Glutamatergic neuron (in vitro differentiated cells): ENCODE data around the gene TRIM24. TPM values are rescaled to one million over a fixed set of nuclear protein-coding genes. Genes with fewer than 3 reads are reported as not detected.

Experiments
- DNase-seq: peaks from one replicate; pipeline ENCODE4 v3.0.0; 2022
- H3K27ac Mint-ChIP-seq: one replicate; pipeline ENCODE4 v1.8.0; 2020; ENCODE audit warnings: mild to moderate bottlenecking, mixed read lengths, inconsistent platforms; ENCODE audit not compliant: unreplicated experiment
- H3K27me3 Mint-ChIP-seq: one replicate; pipeline ENCODE4 v1.8.0; 2020; ENCODE audit warnings: mild to moderate bottlenecking, moderate library complexity, mixed read lengths, inconsistent platforms; ENCODE audit not compliant: unreplicated experiment
- H3K36me3 Mint-ChIP-seq: one replicate; pipeline ENCODE4 v1.8.0; 2020; ENCODE audit warnings: mild to moderate bottlenecking, mixed read lengths, inconsistent platforms; ENCODE audit not compliant: unreplicated experiment
- H3K4me1 Mint-ChIP-seq: one replicate; pipeline ENCODE4 v1.8.0; 2020; ENCODE audit warnings: mild to moderate bottlenecking, low read depth, mixed read lengths, inconsistent platforms; ENCODE audit not compliant: unreplicated experiment
- H3K4me3 Mint-ChIP-seq: one replicate; pipeline ENCODE4 v1.8.0; 2020; ENCODE audit warnings: mild to moderate bottlenecking, mixed read lengths, inconsistent platforms; ENCODE audit not compliant: unreplicated experiment
- H3K9me3 Mint-ChIP-seq: one replicate; pipeline ENCODE4 v1.8.0; 2020; ENCODE audit warnings: mild to moderate bottlenecking, moderate library complexity, mixed read lengths, inconsistent platforms; ENCODE audit not compliant: unreplicated experiment
- total RNA-seq: library from RNA; stranded (reverse); fragmentation: NEBNext Ultra II Directional; extraction: Animal tissue kit (Norgen Biotek cat#: 25700); gene quantifications from one replicate; pipeline ENCODE4 v1.2.1, GENCODE V29; 2021; ENCODE audit not compliant: unreplicated experiment
- TF ChIP-seq, protein P1 (sequence below): fragments of 200-600 bp; sonication (generic); IDR thresholded peaks from one replicate; pipeline ENCODE4 v1.5.0; 2021; ENCODE audit not compliant: partially characterized antibody, unreplicated experiment

The TRIM24 gene
- total RNA-seq, 1 donor from 2014 or later: 85.6 TPM

DNA sequence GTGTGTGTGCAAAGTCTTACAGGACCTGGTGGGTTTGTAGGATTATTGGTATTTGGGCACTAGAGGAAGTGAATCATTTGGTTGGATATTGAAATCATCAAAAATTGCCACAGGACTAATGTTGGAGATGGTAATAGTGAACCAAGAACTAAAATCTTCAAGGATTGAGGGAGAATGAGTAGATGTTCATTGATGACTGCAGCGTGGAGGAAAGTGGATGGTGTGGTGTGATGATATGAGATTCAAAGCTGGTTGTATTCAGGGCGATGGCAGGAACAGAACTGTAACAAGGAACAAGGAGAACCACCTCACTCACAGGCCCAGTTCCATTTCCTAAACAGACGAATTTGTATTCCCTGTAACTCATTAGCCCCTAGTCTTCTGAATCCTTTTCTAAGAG is 90.3 kb downstream of the TRIM24 start:
- Mint-ChIP-seq H3K27ac (no peak overlapping the region), H3K9me3 (peaks cover 2% of the 10 kb centered on the region), H3K27me3 (no peaks in the 10 kb centered on the region), H3K36me3 (peaks cover 11% of the 10 kb centered on the region), H3K4me3 (no peak overlapping the region), H3K4me1 (no peaks in the 10 kb centered on the region)
- TF ChIP-seq, protein P1, sequence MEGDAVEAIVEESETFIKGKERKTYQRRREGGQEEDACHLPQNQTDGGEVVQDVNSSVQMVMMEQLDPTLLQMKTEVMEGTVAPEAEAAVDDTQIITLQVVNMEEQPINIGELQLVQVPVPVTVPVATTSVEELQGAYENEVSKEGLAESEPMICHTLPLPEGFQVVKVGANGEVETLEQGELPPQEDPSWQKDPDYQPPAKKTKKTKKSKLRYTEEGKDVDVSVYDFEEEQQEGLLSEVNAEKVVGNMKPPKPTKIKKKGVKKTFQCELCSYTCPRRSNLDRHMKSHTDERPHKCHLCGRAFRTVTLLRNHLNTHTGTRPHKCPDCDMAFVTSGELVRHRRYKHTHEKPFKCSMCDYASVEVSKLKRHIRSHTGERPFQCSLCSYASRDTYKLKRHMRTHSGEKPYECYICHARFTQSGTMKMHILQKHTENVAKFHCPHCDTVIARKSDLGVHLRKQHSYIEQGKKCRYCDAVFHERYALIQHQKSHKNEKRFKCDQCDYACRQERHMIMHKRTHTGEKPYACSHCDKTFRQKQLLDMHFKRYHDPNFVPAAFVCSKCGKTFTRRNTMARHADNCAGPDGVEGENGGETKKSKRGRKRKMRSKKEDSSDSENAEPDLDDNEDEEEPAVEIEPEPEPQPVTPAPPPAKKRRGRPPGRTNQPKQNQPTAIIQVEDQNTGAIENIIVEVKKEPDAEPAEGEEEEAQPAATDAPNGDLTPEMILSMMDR: no peak
- DNase-seq: no peak

DNA sequence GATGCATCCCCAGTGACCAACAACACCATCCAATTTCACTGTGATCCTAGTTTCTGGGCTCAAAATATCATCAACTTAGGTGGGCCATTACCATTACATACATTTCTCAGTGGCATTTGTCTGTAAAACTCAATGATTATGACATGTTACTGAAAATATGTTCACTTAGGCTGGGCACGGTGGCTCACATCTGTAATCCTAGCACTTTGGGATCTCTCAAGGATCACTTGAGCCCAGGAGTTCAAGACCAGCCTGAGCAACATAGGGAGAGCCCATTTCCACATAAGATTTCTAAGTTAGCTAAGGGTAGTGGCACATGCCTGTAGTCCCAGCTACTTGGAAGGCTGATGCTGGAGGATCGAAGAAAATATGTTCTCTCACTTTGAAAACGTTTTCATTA is 91.0 kb downstream of the TRIM24 start:
- Mint-ChIP-seq H3K9me3 (peaks cover 2% of the 10 kb centered on the region), H3K27me3 (no peaks in the 10 kb centered on the region), H3K4me1 (no peaks in the 10 kb centered on the region), H3K27ac (no peak overlapping the region), H3K4me3 (no peak overlapping the region), H3K36me3 (peaks cover 18% of the 10 kb centered on the region)
- TF ChIP-seq, protein P1: no peak
- no peak for DNase-seq

DNA sequence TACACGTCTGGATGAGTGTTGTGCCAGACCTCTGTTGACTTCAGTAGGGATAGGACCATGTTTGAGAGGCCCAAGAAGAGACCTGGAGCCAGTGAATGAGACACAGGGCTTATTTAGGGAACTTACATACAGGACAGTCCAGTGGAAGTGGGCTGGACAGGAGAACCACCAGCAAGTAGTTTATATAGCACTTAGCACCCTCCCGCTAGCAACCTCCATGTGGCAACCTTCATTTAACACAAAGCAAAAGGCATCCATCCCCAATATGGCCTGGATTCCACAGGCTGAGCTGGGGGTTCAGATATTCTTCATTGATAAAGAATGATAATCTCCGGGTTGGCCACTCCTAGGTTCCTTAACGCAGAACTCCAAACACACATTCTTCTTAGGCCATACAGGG is 93.7 kb downstream of the TRIM24 start:
- Mint-ChIP-seq H3K4me3 (no peak overlapping the region), H3K27ac (no peak overlapping the region), H3K4me1 (no peaks in the 10 kb centered on the region), H3K36me3 (peaks cover 45% of the 10 kb centered on the region), H3K27me3 (peaks cover 5% of the 10 kb centered on the region), H3K9me3 (peaks cover 11% of the 10 kb centered on the region)
- DNase-seq: no peak
- TF ChIP-seq, protein P1: no peak

DNA sequence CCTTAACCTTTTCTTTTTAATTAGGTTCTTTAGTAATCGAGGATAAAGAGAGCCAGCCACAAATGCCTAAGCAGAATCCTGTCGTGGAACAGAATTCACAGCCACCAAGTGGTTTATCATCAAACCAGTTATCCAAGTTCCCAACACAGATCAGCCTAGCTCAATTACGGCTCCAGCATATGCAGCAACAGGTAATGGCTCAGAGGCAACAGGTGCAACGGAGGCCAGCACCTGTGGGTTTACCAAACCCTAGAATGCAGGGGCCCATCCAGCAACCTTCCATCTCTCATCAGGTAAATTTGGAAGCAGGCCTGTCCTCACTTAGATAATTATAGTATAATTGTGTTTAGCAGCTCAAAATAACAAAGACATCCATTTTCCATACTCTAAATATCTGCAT is 94.6 kb downstream of the TRIM24 start:
- no peak for DNase-seq
- peaks cover 46% of the 10 kb centered on the region for H3K36me3 Mint-ChIP-seq
- TF ChIP-seq, protein P1: no peak
- peaks cover 11% of the 10 kb centered on the region for H3K9me3 Mint-ChIP-seq
- peaks cover 5% of the 10 kb centered on the region for H3K27me3 Mint-ChIP-seq
- no peak overlapping the region for H3K27ac Mint-ChIP-seq
- H3K4me3 Mint-ChIP-seq: no peak overlapping the region
- H3K4me1 Mint-ChIP-seq: no peaks in the 10 kb centered on the region

DNA sequence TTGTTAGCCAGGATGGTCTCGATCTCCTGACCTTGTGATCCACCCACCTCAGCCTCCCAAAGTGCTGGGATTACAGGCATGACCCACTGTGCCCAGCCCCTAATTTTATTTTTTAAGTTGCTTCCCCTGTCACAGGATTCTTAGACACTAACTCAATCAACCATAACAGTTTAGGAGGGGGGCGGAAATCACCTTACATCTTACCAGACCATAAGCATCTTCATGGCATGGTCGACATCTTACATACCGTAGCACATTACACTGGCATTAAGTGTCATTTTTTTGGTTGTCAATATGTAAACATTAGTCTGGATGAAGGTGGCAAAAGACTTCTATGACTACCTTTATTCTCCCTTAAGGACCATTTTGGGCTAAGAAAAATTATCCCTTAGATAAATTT is 95.6 kb downstream of the TRIM24 start:
- Mint-ChIP-seq H3K27ac (no peak overlapping the region), H3K27me3 (peaks cover 5% of the 10 kb centered on the region), H3K4me1 (no peaks in the 10 kb centered on the region), H3K9me3 (peaks cover 11% of the 10 kb centered on the region), H3K4me3 (no peak overlapping the region), H3K36me3 (peaks cover 46% of the 10 kb centered on the region)
- DNase-seq: no peak
- TF ChIP-seq, protein P1: no peak
